Thoracic aorta (tissue), 2 donors: ENCODE data around the gene RASA3. TPM values are rescaled to one million over a fixed set of nuclear protein-coding genes. Genes with fewer than 3 reads are reported as not detected.
A peak's percentile ranks its signal among the peaks of the same experiment; 100 is the strongest.
"Not testable (repeated sequence)": the region's sequence is repeated elsewhere in the genome, so short reads cannot be mapped to it uniquely, and the experiment has no call there.

Experiments
- ATAC-seq: fragments of 150-250 bp; one replicate; pipeline ENCODE4 v1.8.0; 2017; ENCODE audit warnings: low read depth; ENCODE audit not compliant: insufficient number of reproducible peaks, low FRiP score
- DNase-seq: peaks from one replicate; pipeline ENCODE4 v3.0.0-alpha.2; 2020; ENCODE audit warnings: low spot score
- H3K27ac ChIP-seq, 2 donors: fragments of 200-600 bp; sonication (generic); 1 replicate in 1 of 2; 2 replicates in 1 of 2; pipeline ENCODE4 v1.5.1; 2016; ENCODE audit warnings: mild to moderate bottlenecking in 2 of 2, moderate library complexity in 2 of 2
- H3K27me3 ChIP-seq: fragments of 200-600 bp; sonication (generic); replicated peaks from 2 replicates; pipeline ENCODE4 v1.6.0; 2016; ENCODE audit warnings: mild to moderate bottlenecking; ENCODE audit not compliant: insufficient read depth
- H3K36me3 ChIP-seq: fragments of 200-600 bp; sonication (generic); one replicate; pipeline ENCODE4 v1.5.1; 2016
- H3K4me1 ChIP-seq, 2 donors: fragments of 200-600 bp; sonication (generic); 1 replicate in 1 of 2; 2 replicates in 1 of 2; pipeline versions ENCODE4 v1.5.1 to v1.6.0; 2016; ENCODE audit warnings: low read depth in 2 of 2, mild to moderate bottlenecking in 1 of 2; ENCODE audit not compliant: control insufficient read depth in 1 of 2
- H3K4me3 ChIP-seq: fragments of 200-600 bp; sonication (generic); 2 replicates; pipeline ENCODE4 v1.5.1; 2016; ENCODE audit warnings: mild to moderate bottlenecking
- H3K9me3 ChIP-seq: fragments of 200-600 bp; sonication (generic); 2 replicates; pipeline ENCODE4 v1.5.1; 2016
- CTCF ChIP-seq: fragments of 200-600 bp; sonication (generic); IDR thresholded peaks from one replicate; pipeline ENCODE4 v1.5.1; 2019; ENCODE audit warnings: antibody characterized with exemption
- total RNA-seq, 2 donors: library from RNA; depleted of rRNA; stranded (reverse); fragments of >200 nt; gene quantifications; one replicate each; pipeline versions ENCODE4 v1.1.0 to v1.2.3, GENCODE V29; 2016

Gene RASA3
- total RNA-seq, 2 donors from 2014 or later, result 38.9 to 48.6 TPM

- H3K27me3 ChIP-seq, result no peaks in the 10 kb centered on the region
- no peak overlapping the region for H3K27ac ChIP-seq
- H3K36me3 ChIP-seq, result peaks cover 35% of the 10 kb centered on the region
- H3K9me3 ChIP-seq, result no peaks in the 10 kb centered on the region
- DNase-seq (no peak), ATAC-seq (no peak)
- H3K4me1 ChIP-seq, result no peaks in the 10 kb centered on the region
- no peak overlapping the region for H3K4me3 ChIP-seq
- no peak for TF ChIP-seq CTCF
Measured at GRCh38 chr13:113991676-113992179, 140.7 kb downstream of the RASA3 start.

GRCh38 chr13:113991191-113991669 lies 141.2 kb downstream of the RASA3 start:
- DNase-seq, result no peak

GRCh38 chr13:113990321-113990837 lies 142.0 kb downstream of the RASA3 start:
- ATAC-seq, result no peak
- Histone ChIP-seq H3K4me1 (no peaks in the 10 kb centered on the region), H3K36me3 (peaks cover 27% of the 10 kb centered on the region), H3K27me3 (no peaks in the 10 kb centered on the region), H3K9me3 (no peaks in the 10 kb centered on the region), H3K27ac (no peak overlapping the region), H3K4me3 (no peak overlapping the region)
- no peak for TF ChIP-seq CTCF
- peak; percentile 1 for DNase-seq

More at GRCh38 chr13:113991191-113991669, 141.2 kb downstream of the RASA3 start:
- TF ChIP-seq CTCF, result no peak
- H3K27me3 ChIP-seq, result no peaks in the 10 kb centered on the region
- H3K4me3 ChIP-seq, result no peak overlapping the region
- ATAC-seq, result no peak
- no peaks in the 10 kb centered on the region for H3K9me3 ChIP-seq
- peaks cover 31% of the 10 kb centered on the region for H3K36me3 ChIP-seq
- H3K27ac ChIP-seq, result no peak overlapping the region
- no peaks in the 10 kb centered on the region for H3K4me1 ChIP-seq

GRCh38 chr13:113989585-113990300 lies 142.7 kb downstream of the RASA3 start:
- H3K36me3 ChIP-seq, result peaks cover 21% of the 10 kb centered on the region
- no peak for TF ChIP-seq CTCF
- H3K27me3 ChIP-seq, result no peaks in the 10 kb centered on the region
- no peaks in the 10 kb centered on the region for H3K4me1 ChIP-seq
- ATAC-seq, result no peak
- no peaks in the 10 kb centered on the region for H3K9me3 ChIP-seq
- peak; percentile 0 for DNase-seq
- no peak overlapping the region for H3K27ac ChIP-seq
- H3K4me3 ChIP-seq, result no peak overlapping the region

GRCh38 chr13:113988859-113989258 lies 143.6 kb downstream of the RASA3 start:
- not testable (repeated sequence) for H3K4me1 ChIP-seq, DNase-seq, H3K4me3 ChIP-seq, H3K9me3 ChIP-seq, H3K27me3 ChIP-seq, H3K27ac ChIP-seq, ATAC-seq
- H3K36me3 ChIP-seq, result peaks cover 16% of the 10 kb centered on the region
